Stimulated activated CD4-positive, alpha-beta T cell treated with anti-CD3 and anti-CD28 coated beads, Interleukin-15, amount 100 ng/mL, for 48 hours (primary cell): ENCODE measurements around the gene MARK2.

Experiments used
- DNase-seq, 2 donors: peaks; one replicate each; pipeline ENCODE4 v3.0.0-alpha.2; 2020; ENCODE audit warnings: low read depth in 2 of 2

Gene MARK2

DNA sequence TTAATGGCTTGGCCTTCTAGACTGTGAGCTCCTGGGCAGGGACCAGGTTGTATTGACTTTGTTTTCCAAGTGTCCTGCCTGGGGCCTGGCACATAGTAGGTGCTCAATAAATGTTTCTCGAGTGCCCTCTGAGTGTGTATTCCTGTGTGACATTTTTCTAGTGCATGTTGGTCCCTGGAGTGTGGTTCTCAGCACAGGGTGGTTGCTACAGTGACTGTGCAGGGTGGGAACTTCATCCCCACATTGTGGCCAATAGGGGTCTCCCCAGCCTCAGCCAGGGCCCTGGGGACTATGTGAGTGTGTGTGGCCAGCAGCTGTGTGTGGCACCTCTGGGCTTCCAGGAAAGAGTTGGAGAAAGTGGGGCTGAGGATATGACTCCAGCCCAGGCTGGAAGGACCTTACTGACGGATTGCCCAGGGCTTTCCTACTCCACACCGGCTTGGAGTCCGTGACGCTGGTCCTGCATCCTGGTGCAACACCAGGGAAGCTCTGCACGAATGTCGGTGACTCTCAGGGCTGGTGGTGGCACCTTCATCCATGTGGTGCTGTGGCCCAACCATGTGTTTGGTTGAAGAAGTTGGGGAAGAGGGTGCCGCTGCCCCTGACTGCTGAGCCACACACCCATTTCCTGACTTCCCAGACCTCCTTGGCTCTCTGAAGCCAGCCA, 9.0 kb upstream of the MARK2 start:
- no peak for DNase-seq

DNA sequence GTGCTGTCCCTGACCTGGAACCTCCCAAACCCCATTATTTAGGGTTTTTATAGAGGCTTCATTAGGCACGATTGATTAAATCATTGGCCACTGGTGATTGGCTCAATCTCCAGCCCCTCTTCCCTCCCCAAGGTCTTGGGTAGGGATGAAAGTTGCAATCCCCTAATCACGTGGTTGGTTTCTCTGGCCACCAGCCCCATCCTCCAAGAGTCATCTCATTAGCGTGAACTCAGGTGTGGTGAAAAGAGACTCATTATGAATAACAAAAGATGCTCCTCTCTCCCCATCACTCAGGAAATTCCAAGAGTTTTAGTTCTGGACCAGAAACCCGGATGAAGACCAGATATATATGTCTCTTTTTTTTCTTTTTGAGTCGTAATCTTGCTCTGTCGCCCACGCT, 7.6 kb upstream of the MARK2 start:
- DNase-seq, result no peak

DNA sequence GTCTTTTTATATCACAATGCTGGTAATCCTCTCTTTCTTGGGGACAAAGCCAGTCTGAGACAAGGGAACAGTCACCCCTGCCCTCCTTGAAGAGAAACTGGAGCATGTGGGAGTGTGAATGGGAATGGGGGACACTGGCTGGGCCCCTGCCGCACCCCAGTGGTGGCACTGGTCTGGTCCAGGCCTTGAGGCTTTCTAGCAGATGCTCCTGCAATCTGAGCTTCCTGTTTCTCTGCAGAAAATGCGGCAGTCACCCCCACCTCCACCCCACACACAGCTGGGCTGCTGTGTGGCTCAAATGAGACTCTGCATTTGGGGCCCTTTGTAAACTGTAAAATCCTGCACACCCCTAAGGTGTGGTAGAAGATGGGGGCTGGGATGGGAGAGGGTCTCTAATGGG, 6.6 kb upstream of the MARK2 start:
- no peak for DNase-seq

DNA sequence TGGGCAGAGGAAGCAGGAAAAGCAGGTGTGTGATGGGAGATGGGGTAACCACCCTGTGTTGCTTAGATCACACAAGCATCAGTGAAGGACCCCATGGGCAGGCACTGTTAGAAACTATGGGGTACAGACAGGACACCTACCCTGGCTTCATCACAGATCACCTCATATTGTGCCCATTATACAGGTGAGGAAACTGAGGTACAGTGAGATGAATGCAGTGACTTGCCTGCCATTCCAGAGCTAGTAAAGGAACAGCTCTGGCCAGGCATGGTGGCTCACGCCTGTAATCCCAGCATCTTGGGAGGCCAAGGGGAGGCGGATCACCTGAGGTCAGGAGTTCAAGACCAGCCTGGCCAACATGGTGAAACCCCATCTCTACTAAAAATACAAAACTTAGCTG, 5.9 kb upstream of the MARK2 start:
- DNase-seq, result no peak

DNA sequence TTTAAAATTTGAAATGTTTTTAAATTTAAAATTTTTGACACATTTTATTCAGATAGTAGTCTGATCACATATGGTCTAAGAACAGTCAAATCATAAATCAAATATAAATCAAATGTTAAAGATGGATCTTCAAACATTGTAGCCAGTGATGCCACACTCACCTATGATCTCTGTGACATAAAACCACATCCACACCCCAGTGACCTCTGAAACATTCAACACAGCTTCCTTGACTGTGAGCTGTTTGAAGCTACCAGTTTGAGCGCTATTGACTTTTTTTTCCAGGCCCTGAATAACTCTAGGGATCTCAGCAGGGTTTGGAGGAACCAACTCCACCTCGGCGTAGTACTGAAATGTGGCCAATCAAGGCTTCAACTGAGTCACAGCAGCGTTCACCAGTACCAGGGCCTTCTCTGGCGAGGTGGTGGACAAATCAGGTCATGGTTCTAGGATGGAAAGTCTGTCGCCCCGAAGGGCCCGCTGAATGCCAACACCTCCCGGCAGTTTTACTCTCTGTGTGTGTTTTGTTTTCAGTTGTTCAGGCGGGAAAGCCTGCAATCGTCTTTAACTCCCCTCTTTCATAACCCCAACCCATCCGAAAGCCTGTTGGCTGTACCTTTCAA, 4.3 kb upstream of the MARK2 start:
- no peak for DNase-seq

DNA sequence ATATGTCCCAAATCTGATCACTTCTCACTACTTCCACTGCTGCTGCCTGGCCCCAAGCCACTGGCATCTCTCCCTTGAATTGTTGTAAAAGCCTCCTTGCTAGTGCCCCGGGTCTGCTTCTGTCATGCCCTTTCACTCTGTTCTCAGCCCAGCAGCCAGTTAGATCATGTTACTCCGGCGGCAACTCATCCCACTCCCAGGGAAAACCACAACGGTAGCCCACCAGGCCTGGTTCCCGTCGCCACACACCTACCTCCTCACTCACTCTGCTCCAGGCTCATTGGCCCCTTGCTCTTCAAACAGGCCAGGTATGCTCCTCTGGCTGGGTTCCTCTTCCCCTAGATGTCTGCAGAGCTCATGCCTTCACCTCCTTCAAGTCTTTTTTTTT, 3.8 kb upstream of the MARK2 start:
- no peak for DNase-seq

DNA sequence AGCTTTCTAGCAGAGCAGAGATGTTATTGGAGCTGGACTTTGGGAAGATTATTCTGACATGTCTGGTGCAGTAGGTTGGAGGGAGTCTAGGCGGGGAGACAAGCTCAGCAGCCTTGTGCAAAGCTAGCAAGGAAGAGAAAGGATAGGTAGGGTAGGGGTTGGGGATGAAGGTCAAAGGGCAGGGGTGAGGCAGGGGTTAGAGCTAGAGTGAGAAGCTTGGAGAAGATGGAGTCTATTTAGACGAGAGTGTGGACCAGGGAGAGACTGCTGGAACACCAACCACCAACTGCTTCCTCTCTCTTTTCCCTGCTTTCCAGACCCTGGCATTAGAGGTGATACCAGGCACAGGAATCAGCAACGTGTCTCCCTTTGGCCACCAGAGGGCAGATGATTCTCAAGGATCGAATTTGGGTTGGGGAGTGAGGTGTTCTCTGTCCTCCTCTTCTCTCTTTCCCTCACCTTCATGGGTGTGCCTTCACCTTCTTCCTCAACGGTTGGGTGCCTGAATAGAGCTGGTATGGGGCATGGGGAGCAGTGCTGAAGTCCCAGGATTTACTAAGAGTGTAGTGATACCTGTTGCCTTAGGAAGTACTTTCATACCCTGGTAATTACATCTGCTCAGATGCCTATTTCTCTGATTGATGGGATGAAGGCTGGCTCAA, 1.8 kb upstream of the MARK2 start:
- peak; percentile 39 to 71 for DNase-seq

DNA sequence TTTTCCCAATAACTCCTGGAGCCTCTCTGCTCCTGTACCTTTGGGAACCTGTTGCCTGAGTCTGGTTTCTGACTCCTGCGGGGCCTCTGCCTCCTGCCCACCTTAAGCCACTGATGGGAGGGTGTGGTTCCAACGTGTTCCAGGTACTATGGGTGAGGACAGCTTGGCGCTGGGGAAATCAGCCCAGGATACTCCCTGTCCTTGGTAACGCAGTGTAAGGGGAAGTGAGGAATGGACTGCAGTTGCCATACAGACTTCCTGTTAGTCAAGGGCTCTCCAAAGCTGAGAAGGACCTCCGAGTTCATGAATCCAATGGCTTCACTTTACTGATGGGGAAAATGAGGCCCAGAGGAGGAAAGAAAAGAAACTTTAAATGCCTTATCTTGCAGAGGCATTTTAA, 1.2 kb upstream of the MARK2 start:
- no peak for DNase-seq

DNA sequence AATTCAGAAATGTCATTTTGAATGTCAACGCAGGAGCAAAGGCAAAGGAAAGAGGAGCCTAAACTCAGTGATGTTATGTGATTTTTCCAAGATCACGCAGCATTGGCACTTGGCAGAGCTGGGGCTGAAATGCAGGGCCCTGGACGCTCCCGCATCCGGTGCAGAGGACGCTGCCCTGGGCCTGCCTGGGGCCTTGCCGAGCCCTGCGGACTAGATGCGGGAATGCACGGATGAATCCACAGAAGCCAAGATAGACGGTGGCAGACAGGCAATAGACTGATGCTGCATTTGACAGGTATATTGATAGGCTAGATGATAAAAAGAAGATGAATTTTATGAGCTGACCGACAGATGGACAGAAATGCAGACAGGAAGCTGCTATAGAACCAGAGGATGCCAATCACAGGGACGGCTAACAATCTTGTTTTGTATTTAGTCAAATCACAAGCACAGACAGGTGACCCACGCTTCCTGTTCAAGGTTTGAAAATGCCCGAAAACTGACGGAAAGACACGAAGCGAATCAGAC, 696 bp upstream of the MARK2 start:
- no peak for DNase-seq

DNA sequence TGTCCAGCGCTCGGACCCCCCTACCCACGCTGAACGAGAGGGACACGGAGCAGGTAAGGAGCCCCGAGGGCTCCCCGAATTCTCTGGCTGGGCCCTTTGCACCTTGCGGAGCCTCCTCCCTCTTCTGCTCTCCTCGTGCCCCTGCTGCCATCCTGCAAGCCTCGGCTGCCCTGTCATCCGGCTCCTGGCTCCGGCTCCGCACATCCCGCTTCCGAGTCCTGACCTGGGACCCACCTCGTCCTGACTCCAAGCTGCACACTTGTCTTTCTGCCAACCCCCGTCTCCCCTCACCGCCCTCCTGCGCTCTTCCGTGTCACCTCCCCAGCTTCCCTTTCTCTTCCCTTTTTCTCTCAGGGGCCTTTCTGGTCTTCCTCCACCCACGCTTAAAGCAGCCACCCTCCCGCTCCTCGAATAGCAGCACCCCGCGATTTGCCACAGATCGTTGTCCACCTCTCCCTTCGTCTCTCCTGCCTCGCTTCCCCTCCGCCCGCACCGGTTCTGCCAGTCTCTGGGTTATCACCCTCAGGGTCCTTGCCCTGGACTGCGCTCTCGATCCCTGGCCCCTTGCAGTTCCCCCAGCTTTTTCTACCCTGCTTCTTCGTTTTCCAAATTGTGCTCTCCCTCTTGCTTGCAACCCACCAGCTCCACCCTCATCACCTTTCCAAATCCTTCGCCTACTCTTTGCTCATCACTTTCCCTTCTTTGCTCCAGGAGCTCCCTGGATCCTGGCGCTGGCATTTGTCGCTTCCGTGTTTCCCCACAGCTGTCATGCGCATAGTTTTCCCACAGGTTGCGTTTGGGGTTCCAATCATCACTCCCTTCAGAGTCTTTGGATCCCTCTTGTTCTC, 822 bp downstream of the MARK2 start:
- peak in 1 of 2 donors; percentile 11 for DNase-seq

DNA sequence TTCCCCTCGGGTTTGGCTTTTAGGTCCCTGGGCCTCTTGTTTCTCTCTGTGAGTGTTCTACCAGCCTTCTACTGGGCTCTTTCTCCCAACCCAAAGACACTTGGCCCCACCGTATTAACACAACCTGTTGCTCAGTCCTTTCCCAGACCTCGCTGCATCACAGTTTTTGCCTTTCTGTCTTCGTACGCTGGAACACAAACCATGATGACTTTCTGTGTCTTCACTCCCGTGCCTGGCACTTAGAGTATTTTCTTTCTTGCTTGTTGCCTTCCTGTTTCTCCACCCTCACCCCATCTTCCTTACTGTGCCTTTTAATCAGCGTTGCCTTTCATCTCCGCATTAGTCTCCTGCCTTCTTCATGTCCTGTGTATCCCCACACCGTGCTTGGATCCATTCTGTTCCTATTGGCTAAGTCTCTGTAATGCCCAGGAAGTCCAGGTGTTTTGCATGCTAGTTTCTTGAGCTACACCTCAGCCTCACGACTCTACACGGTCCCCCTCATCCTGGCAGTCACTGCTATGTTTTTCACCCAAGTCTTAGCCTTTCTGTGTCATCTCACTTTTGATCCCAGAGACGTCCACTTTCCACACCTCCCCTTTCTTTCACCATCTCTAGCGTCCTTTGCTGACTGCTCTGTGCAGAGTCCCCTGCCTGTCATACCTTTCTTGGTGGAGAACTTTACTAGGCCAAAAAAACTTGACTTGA, 1.6 kb downstream of the MARK2 start:
- no peak for DNase-seq

DNA sequence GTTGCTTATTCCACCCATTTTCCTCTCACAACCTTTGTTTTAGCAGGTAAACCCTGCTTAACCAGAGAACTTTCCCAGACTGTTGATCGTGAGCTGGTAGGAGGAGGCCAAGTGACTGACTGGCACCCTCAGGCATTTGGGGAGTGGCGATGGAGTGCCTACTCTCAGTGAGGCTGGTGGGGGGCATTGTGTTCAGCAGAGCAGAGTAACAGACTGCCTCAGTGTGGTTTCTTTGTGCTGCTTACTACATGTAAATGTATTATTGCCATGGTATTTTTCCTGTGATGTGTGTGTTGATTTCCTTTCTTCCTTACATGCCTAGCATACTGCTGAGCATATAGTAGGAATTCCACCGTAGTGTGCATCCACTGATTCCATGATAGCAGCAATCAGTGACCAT, 2.6 kb downstream of the MARK2 start:
- no peak for DNase-seq

DNA sequence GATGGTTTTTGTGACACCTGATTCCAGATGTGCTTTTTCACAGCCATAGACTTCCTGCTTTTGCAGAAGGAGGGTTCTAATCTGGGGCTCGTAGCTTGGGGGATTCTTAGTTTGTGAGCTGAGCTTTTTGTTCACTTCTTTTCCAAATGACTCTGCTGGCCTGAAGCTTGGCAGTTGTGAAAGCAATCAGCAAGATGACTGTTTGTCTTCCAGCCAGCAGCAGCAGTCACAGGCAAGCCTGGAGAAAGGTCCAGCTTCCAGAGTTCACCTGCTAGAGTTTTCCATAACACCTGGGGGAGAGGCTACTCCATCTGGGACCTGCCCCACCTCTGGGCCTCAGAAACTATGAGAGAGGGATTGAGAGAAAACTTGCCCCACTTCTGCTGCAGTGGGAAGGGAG, 4.1 kb downstream of the MARK2 start:
- DNase-seq, result no peak

DNA sequence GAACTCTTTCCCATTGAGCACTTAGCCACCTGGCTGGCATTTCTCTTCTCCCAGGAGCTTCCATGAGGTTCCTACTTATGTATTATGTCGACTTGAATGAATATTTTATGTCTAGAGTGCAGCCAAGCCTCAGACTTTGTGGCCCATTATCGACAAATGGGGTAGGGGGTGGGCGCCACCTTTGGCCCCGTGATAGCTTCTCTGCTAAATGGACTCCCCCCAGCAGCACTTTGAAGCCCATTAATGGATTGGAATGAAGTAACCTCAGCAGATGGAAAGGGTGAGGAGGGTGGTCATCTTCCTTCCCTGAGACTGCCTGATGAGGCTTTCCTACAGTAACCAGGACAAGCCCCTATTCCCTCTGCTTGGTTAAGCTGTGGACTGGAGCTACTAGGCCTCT, 5.9 kb downstream of the MARK2 start:
- no peak for DNase-seq

DNA sequence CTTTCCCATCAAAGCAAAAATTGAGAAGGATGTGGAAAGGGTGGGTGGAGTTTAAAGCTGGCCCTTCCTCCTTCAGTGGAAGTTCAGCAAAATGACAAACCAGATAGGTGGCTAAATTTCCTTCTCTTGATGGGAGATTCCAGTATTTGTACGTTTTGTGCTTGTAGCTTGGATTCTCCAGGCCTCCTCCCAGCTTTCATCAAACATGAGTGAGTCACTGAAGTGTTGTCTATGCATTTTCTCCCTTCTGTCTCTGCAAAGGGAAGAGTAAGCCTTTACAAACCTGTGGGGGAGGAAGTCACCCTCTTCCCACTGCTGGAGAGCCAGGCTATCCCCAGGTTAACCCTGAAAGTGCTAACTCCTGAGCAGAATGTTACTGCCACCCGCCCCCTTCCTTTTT, 6.4 kb downstream of the MARK2 start:
- no peak for DNase-seq

DNA sequence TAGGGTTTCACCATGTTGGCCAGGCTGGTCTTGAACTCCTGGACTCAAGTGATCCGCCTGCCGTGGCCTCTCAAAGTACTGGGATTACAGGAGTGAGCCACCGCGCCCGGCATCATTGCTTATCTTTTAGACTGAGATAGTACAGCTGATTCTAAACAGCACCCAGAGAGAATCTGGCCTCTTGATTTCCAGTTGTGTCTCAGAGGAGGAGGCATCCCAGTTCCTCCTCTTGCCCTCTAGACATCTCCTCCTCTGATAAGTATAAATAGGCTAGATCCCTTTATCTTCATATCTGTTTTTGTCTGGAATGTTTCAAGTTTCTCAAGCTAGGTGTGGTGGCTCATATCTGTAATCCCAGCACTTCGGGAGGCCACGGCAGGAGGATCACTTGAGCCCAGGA, 7.0 kb downstream of the MARK2 start:
- no peak for DNase-seq

DNA sequence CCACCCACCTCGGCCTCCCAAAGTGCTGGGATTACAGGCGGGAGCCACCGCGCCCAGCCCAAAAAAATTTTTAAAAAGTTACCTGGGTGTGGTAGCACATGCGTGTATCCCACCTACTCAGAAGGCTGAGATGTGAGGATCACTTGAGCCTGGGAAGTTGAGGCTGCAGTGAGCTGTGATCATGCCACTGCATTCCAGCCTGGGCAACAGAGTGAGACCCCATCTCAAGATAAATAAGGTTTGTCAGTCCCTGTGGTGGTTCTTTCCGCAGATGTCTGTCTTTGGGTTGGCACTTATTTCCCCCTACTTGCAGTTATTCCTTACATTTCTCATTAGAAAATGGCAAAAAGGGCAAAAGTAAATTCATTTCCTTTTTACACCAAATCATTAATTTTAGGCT, 8.0 kb downstream of the MARK2 start:
- no peak for DNase-seq

DNA sequence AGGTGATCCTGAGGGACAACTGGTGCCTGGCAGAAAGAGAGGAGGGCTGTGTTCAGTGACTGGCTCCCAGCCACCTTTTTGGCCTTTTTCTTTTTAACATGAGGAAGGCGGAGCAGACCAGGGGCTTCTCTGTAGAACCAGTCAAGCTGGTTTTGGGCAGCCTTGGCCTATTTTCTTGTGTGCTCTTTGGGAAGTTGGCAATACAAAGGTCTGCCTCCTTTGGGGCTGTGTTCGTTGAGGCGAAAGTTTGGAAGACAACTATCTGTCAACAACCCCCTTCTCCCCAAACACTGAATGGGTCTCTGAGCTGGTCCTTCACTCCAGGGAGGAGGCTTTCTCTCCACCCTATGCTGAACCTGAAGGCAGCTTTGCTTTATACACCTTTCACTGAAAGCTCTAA, 8.5 kb downstream of the MARK2 start:
- no peak for DNase-seq

DNA sequence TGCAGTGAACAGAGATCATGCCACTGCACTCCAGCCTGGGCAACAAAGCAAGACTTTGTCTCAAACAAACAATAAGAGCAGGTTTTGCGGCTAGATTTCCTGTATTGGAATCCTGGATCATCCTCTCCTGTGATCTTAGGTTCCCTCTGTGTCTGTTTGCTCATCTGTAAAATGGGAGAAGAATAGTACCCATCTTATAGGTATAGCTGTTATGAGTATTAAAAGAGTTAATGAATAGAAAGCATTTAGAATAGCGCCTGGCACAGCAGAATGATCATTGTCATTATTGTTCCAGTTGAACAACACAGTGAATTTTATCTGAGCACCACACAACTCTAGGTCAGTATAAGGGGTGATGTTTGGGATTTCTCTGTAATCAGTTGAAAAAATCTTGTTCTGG, 10.8 kb downstream of the MARK2 start:
- DNase-seq, result no peak

DNA sequence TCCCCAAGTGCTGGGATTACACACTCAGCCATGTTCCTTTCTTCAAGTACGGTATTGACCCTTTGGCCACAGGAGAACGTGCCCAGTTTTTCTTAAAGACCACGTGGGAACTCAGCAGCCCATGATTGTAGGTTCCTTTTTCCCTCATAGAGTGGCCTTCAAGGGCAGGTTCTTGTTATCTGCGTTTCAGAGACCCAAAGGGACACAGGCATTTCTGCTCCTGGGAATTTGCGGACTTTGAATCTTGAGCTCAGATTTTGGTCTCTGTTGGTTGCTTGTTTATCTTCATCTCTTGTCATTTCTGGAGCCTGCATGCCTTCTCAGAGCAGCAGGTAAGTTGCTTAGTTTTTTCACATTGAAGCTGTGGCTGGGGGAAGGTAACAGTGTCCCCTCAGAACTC, 12.0 kb downstream of the MARK2 start:
- DNase-seq, result no peak

DNA sequence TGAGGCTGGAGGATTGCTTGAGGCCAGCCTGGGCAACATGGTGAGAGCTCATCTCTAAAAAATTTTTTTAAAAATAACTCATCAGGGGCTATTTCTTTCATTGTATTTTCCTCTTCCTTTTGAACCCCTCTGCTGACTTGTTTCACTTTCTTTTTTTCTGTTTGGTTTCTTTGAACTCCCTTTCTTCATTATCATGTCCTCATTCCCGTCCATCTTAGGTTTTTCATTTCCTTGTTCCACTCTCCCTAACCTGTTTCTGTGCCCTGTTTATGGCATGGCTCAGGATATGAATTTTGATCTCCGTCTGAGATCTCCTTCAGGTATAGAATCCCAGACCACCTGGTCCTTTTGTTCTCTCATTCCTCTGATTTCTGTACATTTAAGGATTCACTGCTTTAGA, 12.5 kb downstream of the MARK2 start:
- DNase-seq, result no peak

DNA sequence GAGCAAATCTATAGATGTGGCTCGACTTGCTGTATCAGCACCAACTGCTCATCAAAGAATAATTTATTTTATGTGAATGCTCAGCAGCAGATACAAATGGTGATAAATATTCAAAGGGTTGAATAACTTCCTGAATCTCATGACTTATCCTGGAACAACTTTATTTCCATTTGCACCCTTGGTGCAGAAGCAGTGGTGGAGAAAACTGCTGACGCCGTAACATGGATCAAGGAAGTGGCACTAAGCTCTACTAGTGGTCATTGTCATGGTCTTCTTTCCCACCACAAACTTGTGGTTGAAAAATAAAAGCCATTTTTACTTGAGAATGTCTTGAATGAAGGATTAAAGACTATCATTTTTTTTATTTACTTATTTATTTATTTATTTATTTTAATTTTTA, 14.6 kb downstream of the MARK2 start:
- no peak for DNase-seq
